SU-DHL-6 (cell line): ENCODE measurements around the gene KRTAP9-2.

Experiments
- CTCF ChIP-seq: fragments of 200-600 bp; sonication (generic); IDR thresholded peaks from one replicate; pipeline ENCODE4 v1.5.1; 2017; ENCODE audit warnings: antibody characterized with exemption, mild to moderate bottlenecking, low read length, moderate library complexity; ENCODE audit not compliant: insufficient read depth, poor library complexity, severe bottlenecking
- EZH2phosphoT487 ChIP-seq: fragments of 200-600 bp; sonication (generic), shearing (Covaris generic); conservative IDR thresholded peaks from 2 replicates; pipeline ENCODE4 v1.6.1; 2018; ENCODE audit warnings: mild to moderate bottlenecking, antibody characterized with exemption, low read length, moderate library complexity, mixed read lengths

- TF ChIP-seq EZH2phosphoT487: no peak
- no peak for TF ChIP-seq CTCF
Measured at GRCh38 chr17:41211845-41212466, 14.5 kb upstream of the KRTAP9-2 start.
